D721Med (cell line): ENCODE measurements around the gene MED14.

Experiments used
- DNase-seq: peaks from one replicate; pipeline ENCODE4 v3.0.0; 2011; ENCODE audit warnings: low spot score; ENCODE audit not compliant: insufficient read length
- FAIRE-seq: peaks from 2 replicates; lab custom pipeline; 2011; peaks lifted over from hg19 to GRCh38; lab: Jason Lieb, UNC
- TF ChIP-seq, protein P1 (sequence below): IDR thresholded peaks from 2 replicates; pipeline ENCODE4 v1.5.1; 2012; ENCODE audit warnings: mild to moderate bottlenecking, control low read depth; ENCODE audit not compliant: insufficient read depth; ENCODE audit errors: missing control alignments

MED14 gene

DNA sequence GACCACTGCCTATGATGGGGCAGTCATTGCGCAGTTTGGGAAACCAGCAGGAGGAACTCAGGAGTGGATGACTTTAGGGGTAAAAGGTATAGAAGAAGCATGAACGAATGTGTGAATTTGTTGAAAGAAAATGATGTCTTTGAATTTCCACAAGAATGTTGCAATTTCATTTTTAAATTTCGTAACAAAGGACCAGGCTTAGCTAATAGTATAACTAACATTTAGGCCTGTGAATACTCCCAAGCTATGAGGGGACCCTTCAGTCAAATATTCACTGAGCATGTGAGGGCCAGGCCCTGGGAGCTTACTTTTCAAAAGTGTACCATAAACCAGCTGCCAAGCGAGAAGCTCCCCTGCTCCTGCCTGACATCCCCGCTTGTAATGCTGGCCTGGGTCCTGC lies 106.8 kb downstream of the MED14 start:
- TF ChIP-seq, protein P1, sequence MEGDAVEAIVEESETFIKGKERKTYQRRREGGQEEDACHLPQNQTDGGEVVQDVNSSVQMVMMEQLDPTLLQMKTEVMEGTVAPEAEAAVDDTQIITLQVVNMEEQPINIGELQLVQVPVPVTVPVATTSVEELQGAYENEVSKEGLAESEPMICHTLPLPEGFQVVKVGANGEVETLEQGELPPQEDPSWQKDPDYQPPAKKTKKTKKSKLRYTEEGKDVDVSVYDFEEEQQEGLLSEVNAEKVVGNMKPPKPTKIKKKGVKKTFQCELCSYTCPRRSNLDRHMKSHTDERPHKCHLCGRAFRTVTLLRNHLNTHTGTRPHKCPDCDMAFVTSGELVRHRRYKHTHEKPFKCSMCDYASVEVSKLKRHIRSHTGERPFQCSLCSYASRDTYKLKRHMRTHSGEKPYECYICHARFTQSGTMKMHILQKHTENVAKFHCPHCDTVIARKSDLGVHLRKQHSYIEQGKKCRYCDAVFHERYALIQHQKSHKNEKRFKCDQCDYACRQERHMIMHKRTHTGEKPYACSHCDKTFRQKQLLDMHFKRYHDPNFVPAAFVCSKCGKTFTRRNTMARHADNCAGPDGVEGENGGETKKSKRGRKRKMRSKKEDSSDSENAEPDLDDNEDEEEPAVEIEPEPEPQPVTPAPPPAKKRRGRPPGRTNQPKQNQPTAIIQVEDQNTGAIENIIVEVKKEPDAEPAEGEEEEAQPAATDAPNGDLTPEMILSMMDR = no peak
- no peak for FAIRE-seq
- DNase-seq = no peak

DNA sequence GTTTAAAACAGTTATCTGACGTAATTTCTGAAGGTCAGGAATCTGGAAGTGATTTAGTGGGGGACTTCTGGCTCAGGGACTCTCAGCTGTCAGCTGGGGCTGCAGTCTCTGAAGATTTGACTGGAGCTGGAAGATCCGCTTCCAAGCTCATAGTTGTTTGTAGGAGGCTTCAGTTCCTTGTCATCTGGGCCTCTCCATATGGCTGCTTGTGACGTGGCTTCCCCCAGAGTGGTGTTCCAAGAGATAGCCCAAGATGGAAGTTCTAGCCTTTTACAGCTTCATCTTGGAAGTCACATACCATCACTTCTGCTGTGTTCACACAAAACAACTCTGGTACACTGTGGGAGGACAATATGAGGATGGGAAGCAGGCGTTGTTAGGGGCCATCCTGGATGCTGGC lies 110.0 kb downstream of the MED14 start:
- TF ChIP-seq, protein P1 = no peak
- no peak for DNase-seq
- no peak for FAIRE-seq

DNA sequence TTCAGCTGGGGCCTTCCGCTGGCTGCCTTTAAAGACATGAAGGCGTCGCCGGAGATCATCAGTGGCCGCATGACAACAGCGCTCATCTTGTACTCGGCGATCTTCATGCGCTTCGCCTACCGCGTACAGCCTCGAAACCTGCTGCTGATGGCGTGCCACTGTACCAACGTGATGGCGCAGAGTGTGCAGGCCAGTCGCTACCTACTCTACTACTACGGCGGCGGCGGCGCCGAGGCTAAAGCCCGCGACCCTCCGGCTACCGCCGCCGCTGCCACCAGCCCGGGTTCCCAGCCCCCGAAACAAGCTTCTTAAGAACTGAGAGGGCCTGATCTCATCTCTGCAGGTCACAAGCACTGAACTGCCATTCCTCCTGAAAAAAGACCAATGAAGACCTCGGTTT lies 111.7 kb downstream of the MED14 start:
- FAIRE-seq (no peak), DNase-seq (no peak)
- TF ChIP-seq, protein P1 = no peak

DNA sequence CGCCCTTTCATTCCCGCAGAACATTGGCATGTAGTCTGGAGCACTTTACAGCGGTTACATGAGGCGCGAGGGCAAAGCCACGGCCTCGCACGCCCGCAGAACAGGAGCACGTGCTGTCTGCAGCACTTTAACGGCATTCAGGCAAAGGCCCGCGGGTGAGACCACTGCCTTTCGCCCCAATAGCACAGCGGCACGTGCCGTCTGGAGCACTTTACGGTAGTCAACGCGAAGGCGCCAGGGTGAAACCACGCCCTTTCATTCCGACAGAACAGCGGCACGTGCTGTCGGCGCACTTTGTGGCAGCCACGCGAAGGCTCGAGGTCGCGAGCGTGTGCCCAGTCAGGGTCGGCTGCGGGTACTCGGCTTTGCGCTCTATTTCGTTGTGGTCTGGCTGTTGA lies 112.2 kb downstream of the MED14 start, which contains the start of gene MPC1L:
Gene MPC1L, plus strand, starts transcription at position 290 of the 398 bp plus-strand sequence. CDS start 138 bp downstream, outside the sequence.
- FAIRE-seq = no peak
- DNase-seq = no peak
- TF ChIP-seq, protein P1 = no peak

DNA sequence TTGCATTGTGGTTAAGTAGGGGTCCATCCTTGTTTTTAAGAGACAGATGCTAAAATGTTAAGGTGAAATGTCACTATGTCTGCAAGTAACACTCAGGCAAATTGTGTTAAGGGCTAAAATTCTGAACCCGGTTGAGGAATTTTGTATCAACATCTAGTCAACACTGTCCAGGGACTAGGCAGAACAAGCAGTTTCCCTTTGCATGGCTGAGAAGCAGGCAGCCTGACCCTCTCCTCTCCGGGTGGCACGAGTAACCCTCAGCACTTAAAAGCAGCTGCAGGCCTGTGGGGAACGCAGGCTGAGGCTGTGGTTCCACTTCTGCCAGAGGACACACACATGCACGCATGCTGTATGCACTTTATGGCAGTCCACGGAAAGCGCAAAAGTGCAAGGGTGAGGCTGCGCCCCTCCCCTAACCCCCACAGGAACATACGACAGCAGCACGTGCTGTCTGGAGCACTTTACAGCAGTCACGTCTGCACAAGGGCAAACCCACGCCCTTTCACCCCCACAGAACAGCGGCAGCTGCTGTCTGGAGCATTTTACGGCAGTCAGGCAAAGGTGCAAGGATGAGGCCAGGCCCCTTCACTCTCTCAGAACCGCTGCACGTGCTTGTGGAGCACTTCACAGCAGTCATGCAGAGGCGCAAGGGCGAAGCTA lies 112.7 kb downstream of the MED14 start:
- TF ChIP-seq, protein P1 = no peak
- no peak for FAIRE-seq
- no peak for DNase-seq

DNA sequence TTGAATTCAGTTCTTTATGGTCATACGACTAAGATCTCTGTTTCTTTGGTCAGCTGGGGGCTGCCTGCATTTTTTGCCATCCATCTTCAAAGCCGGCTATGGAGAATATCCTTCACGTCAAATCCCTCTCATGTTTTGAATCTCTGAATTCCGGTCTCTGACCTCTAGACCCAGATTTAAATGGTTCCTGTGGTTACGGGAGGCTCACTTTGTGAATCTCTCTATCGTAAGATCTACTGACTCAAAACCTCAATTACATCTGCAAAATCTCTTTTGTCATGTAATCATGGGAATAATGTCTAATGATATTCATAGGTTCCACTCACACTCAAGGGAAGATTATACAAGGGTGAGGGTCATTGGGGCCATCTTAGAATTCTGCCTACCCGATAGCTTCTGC lies 117.8 kb downstream of the MED14 start:
- no peak for DNase-seq
- TF ChIP-seq, protein P1 = no peak
- no peak for FAIRE-seq

DNA sequence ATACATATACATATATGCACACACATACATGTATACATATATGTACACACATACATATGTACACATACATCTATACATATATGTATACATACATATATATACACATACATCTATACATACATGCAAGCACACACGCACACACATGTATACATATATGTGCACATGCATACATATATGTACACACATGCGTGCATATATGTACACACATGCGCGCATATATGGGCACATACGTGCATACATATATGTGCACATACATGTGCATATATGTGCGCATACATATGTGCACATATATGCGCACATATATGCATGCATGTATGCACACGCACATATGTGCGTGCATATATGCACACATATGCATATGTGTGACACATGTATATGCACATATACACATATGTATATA lies 119.4 kb downstream of the MED14 start:
- FAIRE-seq (no peak), DNase-seq (no peak)
- TF ChIP-seq, protein P1 = no peak
